Sigmoid colon (tissue), 4 donors: ENCODE results near the gene PRKAG2.

Source experiments
- CTCF ChIP-seq, 4 experiments: fragments of 450-650 bp in 3 of 4; fragments of 200-600 bp in 1 of 4; IDR thresholded peaks; one replicate each; pipeline ENCODE4 v1.5.1; 2016 to 2019; ENCODE audit warnings: antibody characterized with exemption in 4 of 4, mild to moderate bottlenecking in 3 of 4, moderate library complexity in 2 of 4
- POLR2A ChIP-seq, 2 donors: fragments of 450-650 bp; IDR thresholded peaks; one replicate each; pipeline ENCODE4 v1.6.1; 2016; ENCODE audit warnings: antibody characterized with exemption in 2 of 2, mild to moderate bottlenecking in 2 of 2, moderate library complexity in 2 of 2
- POLR2AphosphoS5 ChIP-seq, 4 donors: sonication (generic); formaldehyde crosslinking; IDR thresholded peaks; one replicate each; pipeline ENCODE4 v1.6.1; 2017; ENCODE audit warnings: antibody characterized with exemption in 4 of 4

DNA sequence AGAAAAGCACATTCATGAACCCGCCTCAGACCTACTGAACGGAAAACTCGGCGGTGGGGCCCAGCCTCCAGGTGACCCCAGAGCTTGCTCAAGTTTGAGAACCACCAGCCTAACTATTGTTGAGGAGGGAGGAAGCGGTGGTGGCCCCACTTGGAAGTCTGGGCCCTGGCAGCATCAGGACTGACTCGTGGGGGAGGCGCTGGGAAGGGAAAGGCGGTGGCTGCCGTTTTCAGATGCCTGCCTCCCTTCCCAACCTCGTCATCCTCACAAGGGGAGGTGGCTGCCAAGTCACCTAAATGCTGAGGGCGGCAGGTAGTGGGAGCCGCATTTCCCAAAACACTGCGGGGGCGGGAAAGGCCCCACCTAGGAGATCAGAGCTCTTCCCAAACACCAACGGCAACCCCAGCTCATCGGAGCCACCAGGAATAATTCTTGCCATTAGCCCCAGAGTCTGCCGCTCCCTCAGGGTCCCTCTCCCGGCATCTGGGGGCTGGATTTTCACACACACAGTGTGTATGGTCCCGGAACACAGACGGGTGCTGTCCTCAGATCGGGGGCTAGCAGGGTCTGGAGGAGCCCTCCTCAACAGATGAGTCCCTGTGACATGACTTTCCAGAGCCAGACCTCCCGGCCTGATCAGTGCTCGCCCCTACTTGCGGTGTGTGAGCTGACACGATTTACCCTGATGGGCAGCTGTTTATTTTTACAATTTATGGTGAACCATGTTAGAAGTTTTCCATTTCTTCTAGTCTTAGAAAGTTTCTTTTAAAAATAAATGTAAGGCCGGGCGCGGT lies 31.3 kb downstream of the PRKAG2 start:
- TF ChIP-seq CTCF (IDR thresholded peaks at IDR 0.05) (no peak), POLR2AphosphoS5 (IDR thresholded peaks at IDR 0.05) (no peak), POLR2A (IDR thresholded peaks at IDR 0.05) (no peak)
